ENCODE results near the gene PGM5.

Gene PGM5

DNA sequence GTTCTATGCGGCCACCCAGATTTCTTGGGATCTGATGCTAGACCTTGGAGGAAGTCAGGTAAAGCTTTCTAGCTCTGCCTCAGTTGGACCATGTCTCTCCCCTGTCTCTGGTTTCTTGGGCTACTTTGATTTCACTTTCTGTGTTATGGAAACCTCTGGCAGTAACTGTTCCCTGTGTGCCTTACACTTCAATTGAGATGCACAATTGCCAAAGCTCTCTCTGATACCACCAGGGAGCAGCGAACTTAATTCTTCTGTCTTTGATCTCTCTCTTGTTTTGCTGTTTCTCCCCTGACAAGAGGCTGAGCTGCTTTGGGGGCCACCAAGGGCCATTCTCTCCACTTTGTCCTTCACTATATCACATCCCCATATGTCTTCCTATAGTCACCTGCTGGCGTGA is 61.4 kb downstream of the PGM5 start:
- no peak for DNase-seq (ENCODE audit: insufficient read length, low spot score)
- TF ChIP-seq TAF1 (IDR thresholded peaks at IDR 0.05; ENCODE audit: low read depth, low read length) (no peak), POLR2A (IDR thresholded peaks at IDR 0.05; ENCODE audit: low read depth, low read length) (no peak), SPI1 (IDR thresholded peaks at IDR 0.05; ENCODE audit: low read depth, low read length) (no peak), POU2F2 (IDR thresholded peaks at IDR 0.05; ENCODE audit: low read depth, low read length) (no peak), PAX5 (IDR thresholded peaks at IDR 0.05; ENCODE audit: insufficient read depth, low read length, severe bottlenecking) (no peak), POLR2AphosphoS5 (IDR thresholded peaks at IDR 0.05; ENCODE audit: low read depth, low read length) (no peak)
- no peak for FAIRE-seq

DNA sequence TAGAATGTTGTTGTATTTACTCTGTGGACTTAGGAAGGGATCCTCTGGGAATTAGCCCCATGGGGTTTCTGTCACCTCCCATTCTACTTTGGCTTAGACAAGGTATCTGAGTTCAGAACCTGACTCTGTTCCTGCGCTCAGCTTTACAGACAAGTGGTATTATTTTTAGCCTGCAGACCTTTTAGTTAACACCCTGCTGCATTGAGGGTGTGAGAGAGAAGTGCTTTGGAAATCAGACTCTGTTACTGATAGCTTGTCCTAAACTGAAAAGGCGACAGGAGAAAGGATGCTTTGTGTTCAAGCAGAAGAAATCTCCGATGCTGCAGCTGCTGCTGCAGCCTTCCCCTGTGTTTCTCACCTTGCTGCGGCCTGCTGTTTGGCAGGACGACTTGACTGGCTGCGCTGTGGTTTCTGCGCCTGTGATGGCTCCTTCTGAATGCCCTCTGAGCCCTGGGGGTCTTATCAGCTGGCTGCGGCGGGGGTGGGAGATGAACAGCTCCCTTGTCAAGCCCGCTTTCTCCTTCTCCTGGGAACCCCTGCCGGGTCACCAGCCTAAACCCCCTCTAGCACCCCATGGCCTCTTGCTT is 61.9 kb downstream of the PGM5 start:
- TF ChIP-seq POLR2A (IDR thresholded peaks at IDR 0.05; ENCODE audit: low read depth, low read length) (no peak), TAF1 (IDR thresholded peaks at IDR 0.05; ENCODE audit: low read depth, low read length) (no peak), SPI1 (IDR thresholded peaks at IDR 0.05; ENCODE audit: low read depth, low read length) (no peak), POU2F2 (IDR thresholded peaks at IDR 0.05; ENCODE audit: low read depth, low read length) (no peak), PAX5 (IDR thresholded peaks at IDR 0.05; ENCODE audit: insufficient read depth, low read length, severe bottlenecking) (no peak), POLR2AphosphoS5 (IDR thresholded peaks at IDR 0.05; ENCODE audit: low read depth, low read length) (no peak)
- DNase-seq (ENCODE audit: insufficient read length, low spot score): no peak
- FAIRE-seq: no peak

DNA sequence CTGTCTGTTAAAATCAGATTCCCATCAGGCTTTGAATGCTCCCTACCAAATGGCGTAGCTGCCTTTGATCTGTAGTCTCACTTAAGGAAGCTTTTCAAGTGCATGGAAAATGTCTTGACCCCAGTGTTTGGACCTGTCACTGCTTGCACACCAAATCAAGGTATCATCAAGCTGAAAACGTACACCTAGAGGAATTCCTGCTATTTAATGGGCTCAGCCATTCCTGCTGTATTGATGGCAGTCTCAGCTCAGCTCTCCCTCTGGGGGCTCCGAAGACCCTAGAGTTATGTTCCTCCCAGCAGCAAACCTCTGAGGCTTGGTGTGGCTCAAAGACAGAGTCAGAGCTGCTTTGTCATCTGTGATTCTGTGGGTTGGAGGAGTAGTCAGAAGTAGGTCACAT is 63.5 kb downstream of the PGM5 start:
- TF ChIP-seq POU2F2 (IDR thresholded peaks at IDR 0.05; ENCODE audit: low read depth, low read length) (no peak), SPI1 (IDR thresholded peaks at IDR 0.05; ENCODE audit: low read depth, low read length) (no peak), PAX5 (IDR thresholded peaks at IDR 0.05; ENCODE audit: insufficient read depth, low read length, severe bottlenecking) (no peak)
- DNase-seq (ENCODE audit: insufficient read length, low spot score): no peak
- no peak for FAIRE-seq

DNA sequence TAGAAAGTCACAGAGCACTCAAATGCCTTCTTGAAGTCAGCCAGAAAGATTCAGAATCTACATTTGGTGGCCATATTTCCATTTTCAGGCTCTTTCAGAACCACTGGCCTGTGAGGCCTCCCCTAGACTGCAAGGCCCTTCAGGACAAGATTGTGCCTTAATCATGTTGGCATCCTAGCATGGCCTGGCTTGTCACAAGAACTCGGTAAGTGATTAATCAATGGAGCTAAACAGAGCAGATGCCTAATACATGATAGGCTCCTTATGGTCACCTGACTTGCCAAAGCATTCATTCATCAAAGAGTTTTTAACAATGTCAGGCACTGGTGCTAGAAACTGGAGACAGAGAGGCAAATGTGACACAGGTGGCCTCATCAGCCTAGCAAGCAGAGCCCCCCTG is 70.3 kb downstream of the PGM5 start:
- no peak for TF ChIP-seq SPI1 (IDR thresholded peaks at IDR 0.05; ENCODE audit: low read depth, low read length)
- no peak for TF ChIP-seq POLR2AphosphoS5 (IDR thresholded peaks at IDR 0.05; ENCODE audit: low read depth, low read length)
- no peak for TF ChIP-seq POU2F2 (IDR thresholded peaks at IDR 0.05; ENCODE audit: low read depth, low read length)
- no peak for TF ChIP-seq TAF1 (IDR thresholded peaks at IDR 0.05; ENCODE audit: low read depth, low read length)
- no peak for DNase-seq (ENCODE audit: insufficient read length, low spot score)
- FAIRE-seq: no peak

DNA sequence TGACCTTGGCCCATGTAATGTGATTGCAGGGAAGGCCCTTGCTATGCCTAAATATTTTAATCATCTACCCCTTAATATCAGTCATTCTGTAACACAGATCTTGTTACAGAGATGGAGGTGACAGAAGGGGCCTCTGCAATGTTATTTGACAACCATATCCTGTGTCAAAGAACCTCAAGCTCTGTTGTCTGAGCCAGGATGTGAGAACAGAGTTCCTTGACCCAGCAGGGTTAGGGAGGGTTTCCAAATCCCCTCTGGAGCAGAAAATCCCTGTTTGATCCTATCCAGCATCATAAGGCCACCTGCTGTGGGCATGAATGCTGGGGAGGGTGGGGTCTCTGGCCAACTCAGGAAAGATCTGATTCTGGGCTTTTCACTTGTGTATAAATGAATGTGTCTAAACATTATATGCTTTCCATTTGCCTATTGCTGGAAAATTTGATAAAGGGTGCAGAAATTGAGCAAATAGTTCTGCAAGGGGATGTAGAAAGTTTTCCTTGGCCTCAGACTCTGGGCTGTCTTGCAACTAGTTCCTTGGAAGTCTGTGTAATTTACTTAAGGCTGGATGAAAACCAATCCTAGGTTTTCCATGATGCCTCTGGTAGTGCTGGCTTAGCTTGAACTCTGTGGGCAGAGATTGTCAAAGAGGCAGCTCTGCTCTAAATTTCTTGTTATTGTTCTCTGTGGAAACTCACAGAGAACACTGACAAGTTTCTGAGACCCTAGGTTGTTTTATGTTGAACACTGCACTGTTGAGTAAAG is 71.0 kb downstream of the PGM5 start:
- DNase-seq (ENCODE audit: insufficient read length, low spot score) (no peak), FAIRE-seq (no peak)
- TF ChIP-seq POLR2A (IDR thresholded peaks at IDR 0.05; ENCODE audit: low read depth, low read length) (no peak), PAX5 (IDR thresholded peaks at IDR 0.05; ENCODE audit: insufficient read depth, low read length, severe bottlenecking) (no peak), SPI1 (IDR thresholded peaks at IDR 0.05; ENCODE audit: low read depth, low read length) (no peak), TAF1 (IDR thresholded peaks at IDR 0.05; ENCODE audit: low read depth, low read length) (no peak), POLR2AphosphoS5 (IDR thresholded peaks at IDR 0.05; ENCODE audit: low read depth, low read length) (no peak), POU2F2 (IDR thresholded peaks at IDR 0.05; ENCODE audit: low read depth, low read length) (no peak)

DNA sequence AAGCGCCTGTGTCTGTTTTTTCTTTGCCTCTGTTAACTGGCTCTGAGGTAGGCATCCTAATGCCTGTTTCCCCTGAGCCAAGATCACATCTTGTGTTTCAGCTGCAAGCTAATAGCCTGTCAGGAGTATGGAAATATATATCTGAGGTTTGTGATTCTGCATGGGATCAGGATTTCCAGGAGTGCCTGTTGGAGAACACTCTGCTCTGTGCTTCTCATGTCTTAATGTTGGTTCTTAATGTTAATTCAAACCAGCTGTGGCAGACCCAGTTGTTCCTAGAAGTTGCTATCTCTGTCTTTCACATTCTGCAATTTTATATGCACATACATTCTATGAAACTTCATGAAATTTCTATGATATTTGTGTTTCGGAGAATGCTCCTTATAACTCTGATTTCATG is 72.1 kb downstream of the PGM5 start:
- TF ChIP-seq PAX5 (IDR thresholded peaks at IDR 0.05; ENCODE audit: insufficient read depth, low read length, severe bottlenecking) (no peak), POLR2A (IDR thresholded peaks at IDR 0.05; ENCODE audit: low read depth, low read length) (no peak), SPI1 (IDR thresholded peaks at IDR 0.05; ENCODE audit: low read depth, low read length) (no peak), TAF1 (IDR thresholded peaks at IDR 0.05; ENCODE audit: low read depth, low read length) (no peak), POU2F2 (IDR thresholded peaks at IDR 0.05; ENCODE audit: low read depth, low read length) (no peak), POLR2AphosphoS5 (IDR thresholded peaks at IDR 0.05; ENCODE audit: low read depth, low read length) (no peak)
- FAIRE-seq (no peak), DNase-seq (ENCODE audit: insufficient read length, low spot score) (no peak)

DNA sequence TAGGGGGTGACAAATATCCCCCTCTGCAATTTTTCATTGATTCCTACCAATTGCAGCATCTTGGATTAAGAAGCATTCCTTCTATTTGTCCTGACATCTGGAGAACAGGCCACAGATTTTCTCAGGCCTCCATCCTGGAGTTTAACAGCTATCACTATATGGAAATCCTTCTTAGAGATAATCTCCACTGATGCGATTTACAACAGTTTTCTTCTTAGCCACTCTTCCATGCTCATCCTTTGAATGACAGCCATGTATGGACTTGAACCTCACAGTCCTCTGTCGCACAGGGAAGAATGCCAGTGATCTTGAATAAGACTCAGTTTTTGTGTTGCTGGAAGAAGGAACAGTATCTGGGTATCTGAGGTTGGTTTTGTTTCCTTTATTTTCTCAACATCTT is 73.2 kb downstream of the PGM5 start:
- DNase-seq (ENCODE audit: insufficient read length, low spot score) (no peak), FAIRE-seq (no peak)
- TF ChIP-seq POLR2AphosphoS5 (IDR thresholded peaks at IDR 0.05; ENCODE audit: low read depth, low read length): no peak
- no peak for TF ChIP-seq SPI1 (IDR thresholded peaks at IDR 0.05; ENCODE audit: low read depth, low read length)
- no peak for TF ChIP-seq POU2F2 (IDR thresholded peaks at IDR 0.05; ENCODE audit: low read depth, low read length)
- TF ChIP-seq POLR2A (IDR thresholded peaks at IDR 0.05; ENCODE audit: low read depth, low read length): no peak
- TF ChIP-seq PAX5 (IDR thresholded peaks at IDR 0.05; ENCODE audit: insufficient read depth, low read length, severe bottlenecking): no peak
- TF ChIP-seq TAF1 (IDR thresholded peaks at IDR 0.05; ENCODE audit: low read depth, low read length): no peak

DNA sequence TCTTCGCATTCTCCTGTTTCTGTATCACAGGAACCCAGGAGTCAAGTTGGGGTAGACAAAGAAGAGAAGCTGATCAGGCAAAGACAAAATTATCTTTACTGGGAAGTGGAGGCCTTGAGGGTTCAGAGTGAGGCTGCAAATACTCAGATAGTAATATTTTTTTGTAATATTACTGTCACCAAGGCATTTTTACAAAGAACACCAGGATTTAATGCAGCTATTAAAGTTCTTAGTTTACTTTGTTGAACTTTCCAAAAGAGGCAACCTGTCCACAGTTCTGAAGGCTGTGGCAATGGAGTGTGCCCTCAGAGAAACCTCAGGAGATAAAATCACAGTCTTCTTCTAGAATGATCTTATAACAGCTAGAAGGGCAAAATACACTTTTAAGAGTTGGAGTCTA is 74.9 kb downstream of the PGM5 start:
- no peak for FAIRE-seq
- TF ChIP-seq TAF1 (IDR thresholded peaks at IDR 0.05; ENCODE audit: low read depth, low read length) (no peak), PAX5 (IDR thresholded peaks at IDR 0.05; ENCODE audit: insufficient read depth, low read length, severe bottlenecking) (no peak), POLR2A (IDR thresholded peaks at IDR 0.05; ENCODE audit: low read depth, low read length) (no peak), POLR2AphosphoS5 (IDR thresholded peaks at IDR 0.05; ENCODE audit: low read depth, low read length) (no peak)

DNA sequence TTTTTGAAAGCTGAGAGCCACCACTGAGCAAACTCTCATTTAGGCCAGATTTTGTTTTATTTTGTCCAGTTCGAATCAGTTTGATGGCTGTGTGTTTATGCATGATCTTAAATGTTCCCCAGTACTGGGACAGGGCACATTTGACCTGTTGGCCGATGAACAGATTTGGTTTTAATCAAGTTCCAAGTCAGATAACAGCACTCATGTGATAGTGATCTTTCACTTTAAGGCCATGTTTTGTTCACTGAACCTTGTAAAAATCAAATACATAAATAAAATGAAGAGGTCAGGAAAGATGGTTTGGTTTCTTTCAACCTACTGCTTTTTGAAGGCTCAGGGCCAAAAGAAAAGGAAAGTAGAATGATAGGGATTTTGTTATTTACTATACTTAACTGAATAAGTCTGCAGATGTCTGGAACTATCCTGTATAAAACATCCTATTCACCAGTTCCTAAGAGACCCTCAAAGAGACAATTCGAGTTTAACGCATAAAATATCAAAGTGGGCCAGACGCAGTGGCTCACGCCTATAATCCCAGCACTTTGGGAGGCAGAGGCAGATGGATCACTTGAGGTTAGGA is 77.2 kb downstream of the PGM5 start:
- FAIRE-seq: no peak
- no peak for DNase-seq (ENCODE audit: insufficient read length, low spot score)
- no peak for TF ChIP-seq SPI1 (IDR thresholded peaks at IDR 0.05; ENCODE audit: low read depth, low read length)
- no peak for TF ChIP-seq POU2F2 (IDR thresholded peaks at IDR 0.05; ENCODE audit: low read depth, low read length)
- no peak for TF ChIP-seq POLR2AphosphoS5 (IDR thresholded peaks at IDR 0.05; ENCODE audit: low read depth, low read length)
- no peak for TF ChIP-seq TAF1 (IDR thresholded peaks at IDR 0.05; ENCODE audit: low read depth, low read length)
- TF ChIP-seq PAX5 (IDR thresholded peaks at IDR 0.05; ENCODE audit: insufficient read depth, low read length, severe bottlenecking): no peak
- TF ChIP-seq POLR2A (IDR thresholded peaks at IDR 0.05; ENCODE audit: low read depth, low read length): no peak

More for the DNA sequence above, 74.9 kb downstream of the PGM5 start:
- no peak for DNase-seq (ENCODE audit: insufficient read length, low spot score)
